ENCODE data around the gene PRKCQ. TPM values are rescaled to one million over a fixed set of nuclear protein-coding genes. Genes with fewer than 3 reads are reported as not detected.
"Not testable (repeated sequence)": the region's sequence is repeated elsewhere in the genome, so short reads cannot be mapped to it uniquely, and the experiment has no call there.

The PRKCQ gene
- total RNA-seq, 1 donor from 2014 or later, result 14.6 TPM

DNA sequence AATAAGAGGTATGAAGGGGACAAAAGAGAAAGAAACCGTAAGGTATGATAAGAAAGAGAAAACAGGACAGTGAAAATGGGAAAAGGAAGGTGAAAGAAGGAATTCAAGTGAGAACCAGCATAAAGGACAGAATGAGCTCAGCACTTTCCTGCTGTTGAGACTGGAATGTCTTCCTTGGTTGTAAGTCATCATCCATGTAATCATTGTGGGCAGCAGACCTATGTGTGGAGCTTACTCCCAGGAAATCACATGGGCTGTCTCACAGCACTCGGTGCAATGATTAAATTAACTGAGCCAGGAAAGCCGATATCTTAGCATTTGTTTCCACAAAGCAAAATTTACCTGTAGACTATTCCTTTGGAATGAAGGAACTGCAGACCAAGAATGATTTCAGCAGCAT, 118.1 kb downstream of the PRKCQ start:
- Histone ChIP-seq H3K9me3 (ENCODE audit: control insufficient read depth in 3 of 3, low read length in 3 of 3) (peaks cover 0 to 3% (median 0%) of the 10 kb centered on the region in 3 donors), H3K27me3 (ENCODE audit: control insufficient read depth in 3 of 3, insufficient read depth in 3 of 3, low read length in 3 of 3) (no peaks in the 10 kb centered on the region), H3K9ac (ENCODE audit: low read depth in 1 of 3, low read length in 3 of 3) (no peak overlapping the region), H3K4me3 (ENCODE audit: low read length in 3 of 3) (no peak overlapping the region), H3K4me1 (ENCODE audit: control insufficient read depth in 3 of 3, insufficient read depth in 3 of 3, low read length in 3 of 3) (no peaks in the 10 kb centered on the region), H3K36me3 (ENCODE audit: control insufficient read depth in 3 of 3, insufficient read depth in 3 of 3, low read length in 3 of 3) (peaks cover 46 to 61% (median 51%) of the 10 kb centered on the region in 3 donors), H3K27ac (ENCODE audit: low read depth, low read length) (no peak overlapping the region)

GRCh38 chr10:6460861-6461409, 119.1 kb downstream of the PRKCQ start:
- Histone ChIP-seq H3K27me3 (ENCODE audit: control insufficient read depth in 3 of 3, insufficient read depth in 3 of 3, low read length in 3 of 3) (no peaks in the 10 kb centered on the region), H3K4me1 (ENCODE audit: control insufficient read depth in 3 of 3, insufficient read depth in 3 of 3, low read length in 3 of 3) (no peaks in the 10 kb centered on the region), H3K9me3 (ENCODE audit: control insufficient read depth in 3 of 3, low read length in 3 of 3) (peaks cover 0 to 3% (median 0%) of the 10 kb centered on the region in 3 donors), H3K9ac (ENCODE audit: low read depth in 1 of 3, low read length in 3 of 3) (no peak overlapping the region), H3K36me3 (ENCODE audit: control insufficient read depth in 3 of 3, insufficient read depth in 3 of 3, low read length in 3 of 3) (peaks cover 50 to 72% (median 58%) of the 10 kb centered on the region in 3 donors), H3K27ac (ENCODE audit: low read depth, low read length) (no peak overlapping the region), H3K4me3 (ENCODE audit: low read length in 3 of 3) (no peak overlapping the region)

- peaks cover 62 to 87% (median 72%) of the 10 kb centered on the region in 3 donors for H3K36me3 ChIP-seq (ENCODE audit: control insufficient read depth in 3 of 3, insufficient read depth in 3 of 3, low read length in 3 of 3)
- H3K9me3 ChIP-seq (ENCODE audit: control insufficient read depth in 3 of 3, low read length in 3 of 3), result peaks cover 0 to 3% (median 0%) of the 10 kb centered on the region in 3 donors
- no peak overlapping the region for H3K27ac ChIP-seq (ENCODE audit: low read depth, low read length)
- H3K9ac ChIP-seq (ENCODE audit: low read depth in 1 of 3, low read length in 3 of 3), result no peak overlapping the region
- H3K27me3 ChIP-seq (ENCODE audit: control insufficient read depth in 3 of 3, insufficient read depth in 3 of 3, low read length in 3 of 3), result no peaks in the 10 kb centered on the region
- no peaks in the 10 kb centered on the region for H3K4me1 ChIP-seq (ENCODE audit: control insufficient read depth in 3 of 3, insufficient read depth in 3 of 3, low read length in 3 of 3)
- no peak overlapping the region for H3K4me3 ChIP-seq (ENCODE audit: low read length in 3 of 3)
Measured at GRCh38 chr10:6458814-6459213, 121.3 kb downstream of the PRKCQ start.

- Histone ChIP-seq H3K9ac (ENCODE audit: low read depth in 1 of 3, low read length in 3 of 3) (no peak overlapping the region), H3K9me3 (ENCODE audit: control insufficient read depth in 3 of 3, low read length in 3 of 3) (peaks cover 0 to 3% (median 0%) of the 10 kb centered on the region in 3 donors), H3K27me3 (ENCODE audit: control insufficient read depth in 3 of 3, insufficient read depth in 3 of 3, low read length in 3 of 3) (no peaks in the 10 kb centered on the region), H3K27ac (ENCODE audit: low read depth, low read length) (no peak overlapping the region), H3K36me3 (ENCODE audit: control insufficient read depth in 3 of 3, insufficient read depth in 3 of 3, low read length in 3 of 3) (peaks cover 57 to 75% (median 66%) of the 10 kb centered on the region in 3 donors), H3K4me1 (ENCODE audit: control insufficient read depth in 3 of 3, insufficient read depth in 3 of 3, low read length in 3 of 3) (no peaks in the 10 kb centered on the region), H3K4me3 (ENCODE audit: low read length in 3 of 3) (no peak overlapping the region)
Measured at GRCh38 chr10:6457376-6457775, 122.7 kb downstream of the PRKCQ start.

DNA sequence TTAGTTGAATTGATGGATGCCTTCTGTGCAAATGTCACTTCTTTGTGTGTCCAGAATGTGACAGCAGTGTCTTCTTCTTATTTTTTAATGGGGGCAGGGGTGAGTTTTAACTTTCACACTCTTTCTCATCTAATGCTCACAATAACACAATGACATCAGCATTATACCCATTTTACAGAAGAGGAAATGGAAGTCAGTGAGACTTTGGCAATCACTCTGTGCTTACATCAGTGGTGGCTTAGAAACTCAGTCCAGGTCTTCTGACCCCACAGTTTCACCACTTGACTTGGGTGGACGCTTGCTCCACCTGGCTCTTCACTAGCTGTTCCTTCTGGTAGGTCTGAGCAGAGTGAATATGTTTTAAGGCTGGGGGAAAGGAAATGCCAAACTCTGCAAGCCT, 124.0 kb downstream of the PRKCQ start:
- Histone ChIP-seq H3K27me3 (ENCODE audit: control insufficient read depth in 3 of 3, insufficient read depth in 3 of 3, low read length in 3 of 3) (no peaks in the 10 kb centered on the region), H3K36me3 (ENCODE audit: control insufficient read depth in 3 of 3, insufficient read depth in 3 of 3, low read length in 3 of 3) (peaks cover 53 to 64% (median 56%) of the 10 kb centered on the region in 3 donors), H3K27ac (ENCODE audit: low read depth, low read length) (no peak overlapping the region), H3K4me3 (ENCODE audit: low read length in 3 of 3) (no peak overlapping the region), H3K9me3 (ENCODE audit: control insufficient read depth in 3 of 3, low read length in 3 of 3) (peaks cover 0 to 3% (median 0%) of the 10 kb centered on the region in 3 donors), H3K4me1 (ENCODE audit: control insufficient read depth in 3 of 3, insufficient read depth in 3 of 3, low read length in 3 of 3) (no peaks in the 10 kb centered on the region), H3K9ac (ENCODE audit: low read depth in 1 of 3, low read length in 3 of 3) (no peak overlapping the region)

- no peak overlapping the region for H3K9ac ChIP-seq (ENCODE audit: low read depth in 1 of 3, low read length in 3 of 3)
- H3K36me3 ChIP-seq (ENCODE audit: control insufficient read depth in 3 of 3, insufficient read depth in 3 of 3, low read length in 3 of 3), result peaks cover 48 to 60% (median 52%) of the 10 kb centered on the region in 3 donors
- peaks cover 0 to 3% (median 0%) of the 10 kb centered on the region in 3 donors for H3K9me3 ChIP-seq (ENCODE audit: control insufficient read depth in 3 of 3, low read length in 3 of 3)
- H3K27ac ChIP-seq (ENCODE audit: low read depth, low read length), result no peak overlapping the region
- no peaks in the 10 kb centered on the region for H3K27me3 ChIP-seq (ENCODE audit: control insufficient read depth in 3 of 3, insufficient read depth in 3 of 3, low read length in 3 of 3)
- no peaks in the 10 kb centered on the region for H3K4me1 ChIP-seq (ENCODE audit: control insufficient read depth in 3 of 3, insufficient read depth in 3 of 3, low read length in 3 of 3)
- no peak overlapping the region for H3K4me3 ChIP-seq (ENCODE audit: low read length in 3 of 3)
Measured at GRCh38 chr10:6455592-6455991, 124.5 kb downstream of the PRKCQ start.

DNA sequence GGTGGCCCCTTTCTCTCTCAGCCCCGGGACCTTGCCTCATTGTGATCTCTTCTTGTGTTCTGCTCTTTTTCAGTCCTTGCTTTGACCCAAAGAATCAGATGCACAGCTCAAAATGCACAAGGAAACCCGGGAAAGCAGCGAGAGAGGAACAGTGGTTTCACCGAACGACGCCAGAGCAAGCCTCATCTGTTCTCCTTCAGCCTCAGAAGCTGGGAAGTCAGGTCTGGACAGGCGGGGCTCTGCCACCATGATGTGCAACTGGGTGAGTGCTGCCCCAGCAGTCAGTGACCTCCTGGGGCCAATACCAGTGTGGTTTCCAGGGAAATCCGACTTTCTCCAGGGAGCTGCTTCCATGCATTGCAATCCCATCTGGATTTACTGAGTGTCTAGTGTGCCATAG, 133.4 kb downstream of the PRKCQ start:
- no peaks in the 10 kb centered on the region for H3K9me3 ChIP-seq (ENCODE audit: control insufficient read depth in 3 of 3, low read length in 3 of 3)
- peaks cover 13 to 19% (median 15%) of the 10 kb centered on the region in 3 donors for H3K36me3 ChIP-seq (ENCODE audit: control insufficient read depth in 3 of 3, insufficient read depth in 3 of 3, low read length in 3 of 3)
- no peak overlapping the region for H3K9ac ChIP-seq (ENCODE audit: low read depth in 1 of 3, low read length in 3 of 3)
- H3K27ac ChIP-seq (ENCODE audit: low read depth, low read length), result no peak overlapping the region
- H3K4me1 ChIP-seq (ENCODE audit: control insufficient read depth in 3 of 3, insufficient read depth in 3 of 3, low read length in 3 of 3), result peaks cover 0 to 8% (median 5%) of the 10 kb centered on the region in 3 donors
- H3K27me3 ChIP-seq (ENCODE audit: control insufficient read depth in 3 of 3, insufficient read depth in 3 of 3, low read length in 3 of 3), result no peaks in the 10 kb centered on the region
- no peak overlapping the region for H3K4me3 ChIP-seq (ENCODE audit: low read length in 3 of 3)

GRCh38 chr10:6445671-6446316, 134.3 kb downstream of the PRKCQ start:
- Histone ChIP-seq H3K36me3 (ENCODE audit: control insufficient read depth in 3 of 3, insufficient read depth in 3 of 3, low read length in 3 of 3) (peaks cover 15 to 28% (median 21%) of the 10 kb centered on the region in 3 donors), H3K27ac (ENCODE audit: low read depth, low read length) (no peak overlapping the region), H3K27me3 (ENCODE audit: control insufficient read depth in 3 of 3, insufficient read depth in 3 of 3, low read length in 3 of 3) (no peaks in the 10 kb centered on the region), H3K9me3 (ENCODE audit: control insufficient read depth in 3 of 3, low read length in 3 of 3) (no peaks in the 10 kb centered on the region), H3K4me3 (ENCODE audit: low read length in 3 of 3) (peak overlapping the region in 1 of 3 donors; percentile 45), H3K4me1 (ENCODE audit: control insufficient read depth in 3 of 3, insufficient read depth in 3 of 3, low read length in 3 of 3) (peaks cover 0 to 8% (median 5%) of the 10 kb centered on the region in 3 donors), H3K9ac (ENCODE audit: low read depth in 1 of 3, low read length in 3 of 3) (peak overlapping the region in 1 of 3 donors; percentile 50)

- H3K9me3 ChIP-seq (ENCODE audit: control insufficient read depth in 3 of 3, low read length in 3 of 3); H3K27me3 ChIP-seq (ENCODE audit: control insufficient read depth in 3 of 3, insufficient read depth in 3 of 3, low read length in 3 of 3); H3K4me3 ChIP-seq (ENCODE audit: low read length in 3 of 3); H3K27ac ChIP-seq (ENCODE audit: low read depth, low read length); H3K9ac ChIP-seq (ENCODE audit: low read depth in 1 of 3, low read length in 3 of 3); H3K4me1 ChIP-seq (ENCODE audit: control insufficient read depth in 3 of 3, insufficient read depth in 3 of 3, low read length in 3 of 3): not testable (repeated sequence)
- peaks cover 30 to 55% (median 32%) of the 10 kb centered on the region in 3 donors for H3K36me3 ChIP-seq (ENCODE audit: control insufficient read depth in 3 of 3, insufficient read depth in 3 of 3, low read length in 3 of 3)
Measured at GRCh38 chr10:6439875-6440274, 140.2 kb downstream of the PRKCQ start.

GRCh38 chr10:6431861-6432260, 148.2 kb downstream of the PRKCQ start:
- H3K9ac ChIP-seq (ENCODE audit: low read depth in 1 of 3, low read length in 3 of 3), result no peak overlapping the region
- H3K4me3 ChIP-seq (ENCODE audit: low read length in 3 of 3), result no peak overlapping the region
- peaks cover 0 to 1% (median 0%) of the 10 kb centered on the region in 3 donors for H3K4me1 ChIP-seq (ENCODE audit: control insufficient read depth in 3 of 3, insufficient read depth in 3 of 3, low read length in 3 of 3)
- no peak overlapping the region for H3K27ac ChIP-seq (ENCODE audit: low read depth, low read length)
- H3K27me3 ChIP-seq (ENCODE audit: control insufficient read depth in 3 of 3, insufficient read depth in 3 of 3, low read length in 3 of 3), result no peaks in the 10 kb centered on the region
- H3K36me3 ChIP-seq (ENCODE audit: control insufficient read depth in 3 of 3, insufficient read depth in 3 of 3, low read length in 3 of 3), result peaks cover 34 to 46% (median 37%) of the 10 kb centered on the region in 3 donors
- no peaks in the 10 kb centered on the region for H3K9me3 ChIP-seq (ENCODE audit: control insufficient read depth in 3 of 3, low read length in 3 of 3)

Data from skeletal muscle tissue (tissue), 4 donors.